Activated CD4-positive, alpha-beta T cell treated with anti-CD3 and anti-CD28 coated beads, Interleukin-10, Interleukin-2, amounts not matched to agents 100 ng/mL and 50 ng/mL, durations not matched to agents 16 hours and 8 hours (primary cell): Measurements from ENCODE around the gene RPL10A.

Experiments used
- DNase-seq: peaks from one replicate; pipeline ENCODE4 v3.0.0-alpha.2; 2020

The RPL10A gene

GRCh38 chr6:35449287-35449881 lies 18.8 kb upstream of the RPL10A start:
- peak; percentile 84 for DNase-seq

GRCh38 chr6:35451354-35452182 lies 16.6 kb upstream of the RPL10A start:
- DNase-seq = no peak

- DNase-seq = peak; percentile 97
Observed at GRCh38 chr6:35452183-35453090, 15.8 kb upstream of the RPL10A start, which contains the start of gene FANCE. Gene FANCE (plus strand): TSS chr6:35452338. CDS start chr6:35452546, 208 bp downstream.

GRCh38 chr6:35453236-35453635 lies 15.0 kb upstream of the RPL10A start:
- DNase-seq = no peak

- no peak for DNase-seq
Observed at GRCh38 chr6:35454391-35455110, 13.7 kb upstream of the RPL10A start.

- DNase-seq = no peak
Observed at GRCh38 chr6:35457907-35458306, 10.3 kb upstream of the RPL10A start.

GRCh38 chr6:35461270-35461669 lies 6.9 kb upstream of the RPL10A start:
- no peak for DNase-seq

GRCh38 chr6:35463292-35463691 lies 4.9 kb upstream of the RPL10A start:
- no peak for DNase-seq

- no peak for DNase-seq
Observed at GRCh38 chr6:35465646-35466045, 2.6 kb upstream of the RPL10A start.

GRCh38 chr6:35468980-35469750 lies 964 bp downstream of the RPL10A start:
- no peak for DNase-seq

- peak; percentile 50 for DNase-seq
Observed at GRCh38 chr6:35469751-35470662, 1.8 kb downstream of the RPL10A start.

- DNase-seq = peak; percentile 25
Observed at GRCh38 chr6:35470663-35471120, 2.5 kb downstream of the RPL10A start.

GRCh38 chr6:35471836-35472345 lies 3.7 kb downstream of the RPL10A start:
- DNase-seq = no peak

- peak; percentile 46 for DNase-seq
Observed at GRCh38 chr6:35473075-35473849, 5.1 kb downstream of the RPL10A start.

- peak; percentile 45 for DNase-seq
Observed at GRCh38 chr6:35473850-35474130, 5.6 kb downstream of the RPL10A start.

GRCh38 chr6:35474131-35474941 lies 6.1 kb downstream of the RPL10A start:
- peak; percentile 47 for DNase-seq

GRCh38 chr6:35474942-35475570 lies 6.9 kb downstream of the RPL10A start:
- DNase-seq = peak; percentile 35

- no peak for DNase-seq
Observed at GRCh38 chr6:35475573-35475972, 7.4 kb downstream of the RPL10A start.
